Tibial nerve (tissue), 4 donors: ENCODE data around the gene PITPNM2.

ENCODE experiments used
- CTCF ChIP-seq, 5 experiments: fragments of 200-600 bp in 3 of 5; fragments of 450-650 bp in 2 of 5; sonication (generic) in 3 of 5; IDR thresholded peaks; one replicate each; pipeline ENCODE4 v1.5.1; 2016 to 2019; ENCODE audit warnings: antibody characterized with exemption in 5 of 5, mild to moderate bottlenecking in 3 of 5, moderate library complexity in 2 of 5
- EP300 ChIP-seq, 2 donors: sonication (generic); formaldehyde crosslinking; IDR thresholded peaks; one replicate each; pipeline ENCODE4 v1.6.1; 2017; ENCODE audit warnings: antibody characterized with exemption in 2 of 2, mild to moderate bottlenecking in 1 of 2
- POLR2A ChIP-seq, 2 donors: fragments of 450-650 bp; IDR thresholded peaks; one replicate each; pipeline ENCODE4 v1.6.1; 2017; ENCODE audit warnings: antibody characterized with exemption in 2 of 2, mild to moderate bottlenecking in 2 of 2, moderate library complexity in 2 of 2

GRCh38 chr12:123163227-123163626, 12.3 kb upstream of the PITPNM2 start:
- TF ChIP-seq CTCF (IDR thresholded peaks at IDR 0.05) (no peak), POLR2A (IDR thresholded peaks at IDR 0.05) (no peak), EP300 (IDR thresholded peaks at IDR 0.05) (no peak)
